ENCODE data around the gene TREML4. TPM values are rescaled to one million over a fixed set of nuclear protein-coding genes. Genes with fewer than 3 reads are reported as not detected.

The TREML4 gene
- total and polyA plus RNA-seq, 9 of the 15 experiments (the other 6 are each of a cell fraction or from before 2014, with no cell fraction given), result not detected

- TF ChIP-seq SLC30A9 (CRISPR knock-in tag; IDR thresholded peaks at IDR 0.05) (no peak), CBX1 (IDR thresholded peaks at IDR 0.05; ENCODE audit: low read depth) (no peak), HNRNPLL (IDR thresholded peaks at IDR 0.05; ENCODE audit: low read depth, low read length, poor library complexity, severe bottlenecking) (peak; percentile 88), CEBPG (CRISPR knock-in tag; IDR thresholded peaks at IDR 0.05) (no peak), CEBPG (tag; conservative IDR thresholded peaks at IDR 0.05 in 1 of 2, IDR thresholded peaks at IDR 0.05 in 1 of 2) (no peak), ZNF239 (CRISPR knock-in tag; IDR thresholded peaks at IDR 0.05) (no peak), EP400 (IDR thresholded peaks at IDR 0.05) (peak; percentile 57), PRMT5 (CRISPR knock-in tag; IDR thresholded peaks at IDR 0.05) (no peak), ZBTB2 (IDR thresholded peaks at IDR 0.05) (peak; percentile 71; the same call in 1 of the 2 replicates), NCOA6 (IDR thresholded peaks at IDR 0.05) (no peak), ZNF41 (CRISPR knock-in tag; conservative IDR thresholded peaks at IDR 0.05) (no peak), MNT (conservative IDR thresholded peaks at IDR 0.05) (peak; percentile 60 to 83), ZKSCAN8 (CRISPR knock-in tag; IDR thresholded peaks at IDR 0.05) (peak; percentile 45; the same call in 1 of the 2 replicates), SMARCA5 (IDR thresholded peaks at IDR 0.05) (no peak), COPS2 (conservative IDR thresholded peaks at IDR 0.05) (no peak), NCOR1 (IDR thresholded peaks at IDR 0.05) (peak; percentile 73), SNIP1 (IDR thresholded peaks at IDR 0.05; ENCODE audit: low read depth) (no peak)
- TF ChIP-seq, protein P1, sequence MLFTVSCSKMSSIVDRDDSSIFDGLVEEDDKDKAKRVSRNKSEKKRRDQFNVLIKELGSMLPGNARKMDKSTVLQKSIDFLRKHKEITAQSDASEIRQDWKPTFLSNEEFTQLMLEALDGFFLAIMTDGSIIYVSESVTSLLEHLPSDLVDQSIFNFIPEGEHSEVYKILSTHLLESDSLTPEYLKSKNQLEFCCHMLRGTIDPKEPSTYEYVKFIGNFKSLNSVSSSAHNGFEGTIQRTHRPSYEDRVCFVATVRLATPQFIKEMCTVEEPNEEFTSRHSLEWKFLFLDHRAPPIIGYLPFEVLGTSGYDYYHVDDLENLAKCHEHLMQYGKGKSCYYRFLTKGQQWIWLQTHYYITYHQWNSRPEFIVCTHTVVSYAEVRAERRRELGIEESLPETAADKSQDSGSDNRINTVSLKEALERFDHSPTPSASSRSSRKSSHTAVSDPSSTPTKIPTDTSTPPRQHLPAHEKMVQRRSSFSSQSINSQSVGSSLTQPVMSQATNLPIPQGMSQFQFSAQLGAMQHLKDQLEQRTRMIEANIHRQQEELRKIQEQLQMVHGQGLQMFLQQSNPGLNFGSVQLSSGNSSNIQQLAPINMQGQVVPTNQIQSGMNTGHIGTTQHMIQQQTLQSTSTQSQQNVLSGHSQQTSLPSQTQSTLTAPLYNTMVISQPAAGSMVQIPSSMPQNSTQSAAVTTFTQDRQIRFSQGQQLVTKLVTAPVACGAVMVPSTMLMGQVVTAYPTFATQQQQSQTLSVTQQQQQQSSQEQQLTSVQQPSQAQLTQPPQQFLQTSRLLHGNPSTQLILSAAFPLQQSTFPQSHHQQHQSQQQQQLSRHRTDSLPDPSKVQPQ (CRISPR knock-in tag; IDR thresholded peaks at IDR 0.05; ENCODE audit: borderline replicate concordance), result 0 out of 2 replicates have a peak, but pooled peaks have one; percentile 8
- TF ChIP-seq, protein P2, sequence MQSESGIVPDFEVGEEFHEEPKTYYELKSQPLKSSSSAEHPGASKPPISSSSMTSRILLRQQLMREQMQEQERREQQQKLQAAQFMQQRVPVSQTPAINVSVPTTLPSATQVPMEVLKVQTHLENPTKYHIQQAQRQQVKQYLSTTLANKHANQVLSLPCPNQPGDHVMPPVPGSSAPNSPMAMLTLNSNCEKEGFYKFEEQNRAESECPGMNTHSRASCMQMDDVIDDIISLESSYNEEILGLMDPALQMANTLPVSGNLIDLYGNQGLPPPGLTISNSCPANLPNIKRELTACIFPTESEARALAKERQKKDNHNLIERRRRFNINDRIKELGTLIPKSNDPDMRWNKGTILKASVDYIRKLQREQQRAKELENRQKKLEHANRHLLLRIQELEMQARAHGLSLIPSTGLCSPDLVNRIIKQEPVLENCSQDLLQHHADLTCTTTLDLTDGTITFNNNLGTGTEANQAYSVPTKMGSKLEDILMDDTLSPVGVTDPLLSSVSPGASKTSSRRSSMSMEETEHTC (IDR thresholded peaks at IDR 0.05), result no peak
These were observed 50.7 kb downstream of the TREML4 start (continued) for GRCh38 chr6:41278699-41279405.
